ENCODE results near the gene CXCL6. TPM values are rescaled to one million over a fixed set of nuclear protein-coding genes. Genes with fewer than 3 reads are reported as not detected.
A peak's percentile ranks its signal among the peaks of the same experiment; 100 is the strongest.

Gene CXCL6
- total RNA-seq, 1 donor from 2014 or later: 16.7 TPM

DNA sequence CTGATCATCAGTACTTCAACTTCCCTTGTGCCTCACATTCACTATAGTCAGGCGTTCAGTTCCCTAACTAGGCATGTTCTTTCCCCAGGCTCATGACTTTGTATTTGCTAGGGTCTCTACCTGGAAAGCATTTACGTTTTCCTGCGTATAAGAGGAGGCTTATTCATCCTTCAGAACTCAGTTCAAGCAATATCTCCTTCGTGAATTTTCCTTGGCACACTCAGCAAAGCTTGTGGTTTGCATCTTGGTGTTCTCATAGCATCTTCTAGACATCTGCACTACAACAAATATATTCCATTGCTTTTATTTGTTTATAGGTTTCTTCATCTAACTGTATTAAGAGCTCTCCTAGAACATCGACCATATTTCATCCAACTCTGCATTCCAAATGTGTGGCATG lies 2.6 kb downstream of the CXCL6 start:
- DNase-seq (ENCODE audit: low read depth) (no peak), FAIRE-seq (peak; percentile 68)
- Histone ChIP-seq H3K9me3 (ENCODE audit: insufficient read depth, low read depth, low read length) (no peaks in the 10 kb centered on the region), H3K27me3 (ENCODE audit: insufficient read depth, low read length) (no peaks in the 10 kb centered on the region), H3K36me3 (ENCODE audit: insufficient read depth, low read length) (no peaks in the 10 kb centered on the region), H3K27ac (ENCODE audit: low read depth, low read length) (no peak overlapping the region), H3K79me2 (ENCODE audit: insufficient read depth, low read length) (no peaks in the 10 kb centered on the region), H3K4me3 (ENCODE audit: insufficient read depth, low read depth, low read length) (no peak overlapping the region), H2AFZ (ENCODE audit: low read depth, low read length) (no peak overlapping the region), H3K9ac (ENCODE audit: low read length) (no peak overlapping the region), H3K4me2 (ENCODE audit: low read length) (no peak overlapping the region), H3K4me1 (ENCODE audit: insufficient read depth, low read length) (peaks cover 8% of the 10 kb centered on the region), H4K20me1 (ENCODE audit: insufficient read depth, low read length) (no peaks in the 10 kb centered on the region)
- Mint-ChIP-seq H3K36me3 (ENCODE audit: low read depth, unreplicated experiment) (no peaks in the 10 kb centered on the region), H3K27ac (ENCODE audit: unreplicated experiment) (no peak overlapping the region), H3K27me3 (ENCODE audit: low read depth, unreplicated experiment) (no peaks in the 10 kb centered on the region), H3K4me3 (ENCODE audit: unreplicated experiment) (no peak overlapping the region), H3K9me3 (ENCODE audit: unreplicated experiment) (no peaks in the 10 kb centered on the region), H3K4me1 (ENCODE audit: low read depth, unreplicated experiment) (peaks cover 21% of the 10 kb centered on the region)
- TF ChIP-seq EZH2 (IDR thresholded peaks at IDR 0.05; ENCODE audit: insufficient read depth, low read length): no peak
- TF ChIP-seq, protein P1, sequence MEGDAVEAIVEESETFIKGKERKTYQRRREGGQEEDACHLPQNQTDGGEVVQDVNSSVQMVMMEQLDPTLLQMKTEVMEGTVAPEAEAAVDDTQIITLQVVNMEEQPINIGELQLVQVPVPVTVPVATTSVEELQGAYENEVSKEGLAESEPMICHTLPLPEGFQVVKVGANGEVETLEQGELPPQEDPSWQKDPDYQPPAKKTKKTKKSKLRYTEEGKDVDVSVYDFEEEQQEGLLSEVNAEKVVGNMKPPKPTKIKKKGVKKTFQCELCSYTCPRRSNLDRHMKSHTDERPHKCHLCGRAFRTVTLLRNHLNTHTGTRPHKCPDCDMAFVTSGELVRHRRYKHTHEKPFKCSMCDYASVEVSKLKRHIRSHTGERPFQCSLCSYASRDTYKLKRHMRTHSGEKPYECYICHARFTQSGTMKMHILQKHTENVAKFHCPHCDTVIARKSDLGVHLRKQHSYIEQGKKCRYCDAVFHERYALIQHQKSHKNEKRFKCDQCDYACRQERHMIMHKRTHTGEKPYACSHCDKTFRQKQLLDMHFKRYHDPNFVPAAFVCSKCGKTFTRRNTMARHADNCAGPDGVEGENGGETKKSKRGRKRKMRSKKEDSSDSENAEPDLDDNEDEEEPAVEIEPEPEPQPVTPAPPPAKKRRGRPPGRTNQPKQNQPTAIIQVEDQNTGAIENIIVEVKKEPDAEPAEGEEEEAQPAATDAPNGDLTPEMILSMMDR (IDR thresholded peaks at IDR 0.05; ENCODE audit: insufficient read depth, low read depth, low read length): no peak

- Histone ChIP-seq H3K4me1 (ENCODE audit: insufficient read depth, low read length) (peaks cover 8% of the 10 kb centered on the region), H3K4me3 (ENCODE audit: insufficient read depth, low read depth, low read length) (no peak overlapping the region), H3K27ac (ENCODE audit: low read depth, low read length) (no peak overlapping the region), H3K4me2 (ENCODE audit: low read length) (no peak overlapping the region), H3K36me3 (ENCODE audit: insufficient read depth, low read length) (no peaks in the 10 kb centered on the region), H4K20me1 (ENCODE audit: insufficient read depth, low read length) (no peaks in the 10 kb centered on the region), H2AFZ (ENCODE audit: low read depth, low read length) (no peak overlapping the region), H3K9me3 (ENCODE audit: insufficient read depth, low read depth, low read length) (no peaks in the 10 kb centered on the region), H3K27me3 (ENCODE audit: insufficient read depth, low read length) (no peaks in the 10 kb centered on the region), H3K9ac (ENCODE audit: low read length) (no peak overlapping the region), H3K79me2 (ENCODE audit: insufficient read depth, low read length) (no peaks in the 10 kb centered on the region)
- FAIRE-seq (peak; percentile 26), DNase-seq (ENCODE audit: low read depth) (no peak)
- no peak for TF ChIP-seq EZH2 (IDR thresholded peaks at IDR 0.05; ENCODE audit: insufficient read depth, low read length)
- TF ChIP-seq, protein P1 (IDR thresholded peaks at IDR 0.05; ENCODE audit: insufficient read depth, low read depth, low read length): no peak
- Mint-ChIP-seq H3K27me3 (ENCODE audit: low read depth, unreplicated experiment) (no peaks in the 10 kb centered on the region), H3K27ac (ENCODE audit: unreplicated experiment) (no peak overlapping the region), H3K9me3 (ENCODE audit: unreplicated experiment) (no peaks in the 10 kb centered on the region), H3K36me3 (ENCODE audit: low read depth, unreplicated experiment) (no peaks in the 10 kb centered on the region), H3K4me3 (ENCODE audit: unreplicated experiment) (no peak overlapping the region), H3K4me1 (ENCODE audit: low read depth, unreplicated experiment) (peaks cover 25% of the 10 kb centered on the region)
These were observed 3.2 kb downstream of the CXCL6 start for GRCh38 chr4:73839715-73840114.

- Histone ChIP-seq H3K4me2 (ENCODE audit: low read length) (no peak overlapping the region), H3K36me3 (ENCODE audit: insufficient read depth, low read length) (no peaks in the 10 kb centered on the region), H3K27me3 (ENCODE audit: insufficient read depth, low read length) (no peaks in the 10 kb centered on the region), H3K79me2 (ENCODE audit: insufficient read depth, low read length) (no peaks in the 10 kb centered on the region), H3K4me1 (ENCODE audit: insufficient read depth, low read length) (peaks cover 8% of the 10 kb centered on the region), H3K27ac (ENCODE audit: low read depth, low read length) (no peak overlapping the region), H4K20me1 (ENCODE audit: insufficient read depth, low read length) (no peaks in the 10 kb centered on the region), H3K4me3 (ENCODE audit: insufficient read depth, low read depth, low read length) (no peak overlapping the region), H2AFZ (ENCODE audit: low read depth, low read length) (no peak overlapping the region), H3K9ac (ENCODE audit: low read length) (no peak overlapping the region), H3K9me3 (ENCODE audit: insufficient read depth, low read depth, low read length) (no peaks in the 10 kb centered on the region)
- FAIRE-seq (no peak), DNase-seq (ENCODE audit: low read depth) (peak; percentile 60)
- Mint-ChIP-seq H3K36me3 (ENCODE audit: low read depth, unreplicated experiment) (no peaks in the 10 kb centered on the region), H3K27ac (ENCODE audit: unreplicated experiment) (no peak overlapping the region), H3K4me1 (ENCODE audit: low read depth, unreplicated experiment) (peaks cover 25% of the 10 kb centered on the region), H3K9me3 (ENCODE audit: unreplicated experiment) (no peaks in the 10 kb centered on the region), H3K4me3 (ENCODE audit: unreplicated experiment) (no peak overlapping the region), H3K27me3 (ENCODE audit: low read depth, unreplicated experiment) (no peaks in the 10 kb centered on the region)
- TF ChIP-seq, protein P1 (IDR thresholded peaks at IDR 0.05; ENCODE audit: insufficient read depth, low read depth, low read length): no peak
- no peak for TF ChIP-seq EZH2 (IDR thresholded peaks at IDR 0.05; ENCODE audit: insufficient read depth, low read length)
These were observed 4.9 kb downstream of the CXCL6 start for GRCh38 chr4:73841243-73841925.

Measured in astrocyte (in vitro differentiated cells and primary cell).